Esophagus squamous epithelium (tissue), 4 donors: ENCODE data around the gene CEP19.

ENCODE experiments used
- POLR2A ChIP-seq, 4 donors: fragments of 450-650 bp; IDR thresholded peaks; one replicate each; pipeline ENCODE4 v1.6.1; 2017; ENCODE audit warnings: antibody characterized with exemption in 4 of 4, mild to moderate bottlenecking in 4 of 4, moderate library complexity in 3 of 4
- TF ChIP-seq, protein P1 (sequence below), 6 experiments: fragments of 450-650 bp in 4 of 6; fragments of 200-600 bp in 2 of 6; sonication (generic) in 2 of 6; IDR thresholded peaks; one replicate each; pipeline ENCODE4 v1.5.1; 2016 to 2019; ENCODE audit warnings: antibody characterized with exemption in 6 of 6, mild to moderate bottlenecking in 4 of 6, moderate library complexity in 4 of 6

GRCh38 chr3:196677353-196677752, 34.7 kb downstream of the CEP19 start:
- TF ChIP-seq, protein P1, sequence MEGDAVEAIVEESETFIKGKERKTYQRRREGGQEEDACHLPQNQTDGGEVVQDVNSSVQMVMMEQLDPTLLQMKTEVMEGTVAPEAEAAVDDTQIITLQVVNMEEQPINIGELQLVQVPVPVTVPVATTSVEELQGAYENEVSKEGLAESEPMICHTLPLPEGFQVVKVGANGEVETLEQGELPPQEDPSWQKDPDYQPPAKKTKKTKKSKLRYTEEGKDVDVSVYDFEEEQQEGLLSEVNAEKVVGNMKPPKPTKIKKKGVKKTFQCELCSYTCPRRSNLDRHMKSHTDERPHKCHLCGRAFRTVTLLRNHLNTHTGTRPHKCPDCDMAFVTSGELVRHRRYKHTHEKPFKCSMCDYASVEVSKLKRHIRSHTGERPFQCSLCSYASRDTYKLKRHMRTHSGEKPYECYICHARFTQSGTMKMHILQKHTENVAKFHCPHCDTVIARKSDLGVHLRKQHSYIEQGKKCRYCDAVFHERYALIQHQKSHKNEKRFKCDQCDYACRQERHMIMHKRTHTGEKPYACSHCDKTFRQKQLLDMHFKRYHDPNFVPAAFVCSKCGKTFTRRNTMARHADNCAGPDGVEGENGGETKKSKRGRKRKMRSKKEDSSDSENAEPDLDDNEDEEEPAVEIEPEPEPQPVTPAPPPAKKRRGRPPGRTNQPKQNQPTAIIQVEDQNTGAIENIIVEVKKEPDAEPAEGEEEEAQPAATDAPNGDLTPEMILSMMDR (IDR thresholded peaks at IDR 0.05): no peak
- no peak for TF ChIP-seq POLR2A (IDR thresholded peaks at IDR 0.05)
